H1 (cell line): ENCODE measurements around the gene HENMT1. TPM values are rescaled to one million over a fixed set of nuclear protein-coding genes. Genes with fewer than 3 reads are reported as not detected.
A peak's percentile ranks its signal among the peaks of the same experiment; 100 is the strongest.

Source experiments
- CTCF ChIA-PET: fragments of 300-600 bp; sonication (Branson Sonifier 250); formaldehyde crosslinking; loops from one replicate; lab custom pipeline; 2021; ENCODE audit not compliant: partially characterized antibody; lab: Charles Lee
- POLR2A ChIA-PET: fragments of 300-600 bp; sonication (Branson Sonifier 250); formaldehyde crosslinking; loops from one replicate; lab custom pipeline; 2021; ENCODE audit warnings: inconsistent platforms; ENCODE audit not compliant: partially characterized antibody; lab: Charles Lee
- DNase-seq, 2 experiments: peaks; one replicate each; pipeline versions ENCODE4 v3.0.0 to v3.0.0-alpha.2; 2010 to 2022; ENCODE audit warnings: low spot score in 2 of 2, low read depth in 1 of 2, mixed read lengths in 1 of 2
- FAIRE-seq: peaks from 2 replicates; lab custom pipeline; 2011; peaks lifted over from hg19 to GRCh38; lab: Jason Lieb, UNC
- H2AFZ ChIP-seq: 2 replicates; pipeline ENCODE4 v1.8.1; 2012; ENCODE audit warnings: low read length, inconsistent platforms
- H2AK5ac ChIP-seq: 2 replicates; pipeline ENCODE4 v1.6.1; 2013; ENCODE audit warnings: low read depth, low read length
- H2BK120ac ChIP-seq: replicated peaks from 2 replicates; pipeline ENCODE3; 2013; ENCODE audit warnings: low read depth, low read length, inconsistent platforms
- H2BK12ac ChIP-seq: 2 replicates; pipeline ENCODE4 v1.6.1; 2013; ENCODE audit warnings: low read depth, low read length
- H2BK15ac ChIP-seq: 2 replicates; pipeline ENCODE4 v1.6.1; 2013; ENCODE audit warnings: low read length
- H2BK20ac ChIP-seq: 2 replicates; pipeline ENCODE4 v1.6.1; 2013; ENCODE audit warnings: low read length
- H2BK5ac ChIP-seq: 2 replicates; pipeline ENCODE4 v1.6.1; 2013; ENCODE audit warnings: low read depth, low read length
- H3K14ac ChIP-seq: 2 replicates; pipeline ENCODE4 v1.6.1; 2013; ENCODE audit warnings: inconsistent platforms; ENCODE audit not compliant: insufficient read length
- H3K18ac ChIP-seq: 2 replicates; pipeline ENCODE4 v1.6.1; 2013; ENCODE audit warnings: low read length; ENCODE audit errors: extremely low read depth
- H3K23ac ChIP-seq: 2 replicates; pipeline ENCODE4 v1.6.1; 2013; ENCODE audit warnings: inconsistent platforms; ENCODE audit not compliant: insufficient read length
- H3K23me2 ChIP-seq: 2 replicates; pipeline ENCODE4 v1.6.1; 2013; ENCODE audit warnings: low read depth, low read length
- H3K27ac ChIP-seq: 2 replicates; pipeline ENCODE4 v1.6.1; 2011; ENCODE audit warnings: low read depth, low read length, inconsistent platforms
- H3K27me3 ChIP-seq, 4 experiments: replicated peaks in 1 of 4; 1 replicate in 1 of 4; 2 replicates in 3 of 4; pipeline versions ENCODE4 v1.6.1 to v1.8.1; 2011 to 2013; ENCODE audit warnings: low read length in 3 of 4, mild to moderate bottlenecking in 3 of 4, inconsistent platforms in 2 of 4, mixed read lengths in 2 of 4, moderate library complexity in 1 of 4; ENCODE audit not compliant: control insufficient read depth in 3 of 4, insufficient read depth in 3 of 4; ENCODE audit errors: extremely low read depth in 1 of 4
- H3K36me3 ChIP-seq, 4 experiments: 2 replicates each; pipeline versions ENCODE4 v1.6.1 to v1.8.1; 2011 to 2013; ENCODE audit warnings: mild to moderate bottlenecking in 4 of 4, low read length in 3 of 4, moderate library complexity in 2 of 4, control low read depth in 1 of 4, inconsistent platforms in 1 of 4; ENCODE audit not compliant: insufficient read depth in 4 of 4, control insufficient read depth in 2 of 4
- H3K4ac ChIP-seq: replicated peaks from 2 replicates; pipeline ENCODE3; 2013; ENCODE audit warnings: low read length, low read depth, mixed read lengths, inconsistent platforms; ENCODE audit not compliant: insufficient read length
- H3K4me1 ChIP-seq, 4 experiments: replicated peaks in 1 of 4; 1 replicate in 1 of 4; 2 replicates in 3 of 4; pipeline versions ENCODE4 v1.6.1 to v1.8.1; 2011 to 2013; ENCODE audit warnings: low read length in 3 of 4, inconsistent platforms in 2 of 4, mixed read lengths in 1 of 4; ENCODE audit not compliant: insufficient read depth in 4 of 4, control insufficient read depth in 3 of 4
- H3K4me2 ChIP-seq, 2 experiments: 2 replicates each; pipeline versions ENCODE4 v1.6.1 to v1.8.1; 2011 to 2013; ENCODE audit warnings: low read depth in 2 of 2, low read length in 2 of 2, control low read depth in 1 of 2, inconsistent platforms in 1 of 2, mild to moderate bottlenecking in 1 of 2; ENCODE audit not compliant: insufficient read depth in 1 of 2
- H3K4me3 ChIP-seq, 4 experiments: fragments of 200-600, 300-600 bp in 1 of 4; sonication (generic), shearing (Covaris generic), sonication (Bioruptor Twin) in 1 of 4; 2 replicates each; pipeline versions ENCODE4 v1.5.1 to v1.8.1; 2011 to 2016; ENCODE audit warnings: low read length in 4 of 4, low read depth in 3 of 4, control low read depth in 2 of 4, inconsistent platforms in 2 of 4, mild to moderate bottlenecking in 2 of 4, mixed read lengths in 1 of 4, moderate library complexity in 1 of 4; ENCODE audit not compliant: insufficient read depth in 2 of 4; ENCODE audit errors: extremely low read depth in 1 of 4
- H3K56ac ChIP-seq: replicated peaks from 2 replicates; pipeline ENCODE3; 2013; ENCODE audit warnings: low read depth, mild to moderate bottlenecking, mixed read lengths, low read length, inconsistent platforms; ENCODE audit not compliant: insufficient read length
- H3K79me1 ChIP-seq: 2 replicates; pipeline ENCODE4 v1.6.1; 2013; ENCODE audit warnings: low read depth, low read length, control low read depth
- H3K79me2 ChIP-seq, 2 experiments: 2 replicates each; pipeline versions ENCODE4 v1.6.1 to v1.8.1; 2012 to 2013; ENCODE audit warnings: low read length in 2 of 2, mild to moderate bottlenecking in 2 of 2, inconsistent platforms in 1 of 2; ENCODE audit not compliant: insufficient read depth in 2 of 2, control insufficient read depth in 1 of 2
- H3K9ac ChIP-seq, 4 experiments: replicated peaks in 1 of 4; 1 replicate in 1 of 4; 2 replicates in 3 of 4; pipeline versions ENCODE4 v1.6.1 to v1.8.1; 2011 to 2013; ENCODE audit warnings: low read depth in 3 of 4, low read length in 3 of 4, control low read depth in 2 of 4, mild to moderate bottlenecking in 2 of 4, moderate library complexity in 2 of 4, inconsistent platforms in 1 of 4; ENCODE audit errors: extremely low read depth in 1 of 4
- H3K9me3 ChIP-seq, 2 experiments: 2 replicates each; pipeline versions ENCODE4 v1.6.1 to v1.8.1; 2012 to 2013; ENCODE audit warnings: mild to moderate bottlenecking in 2 of 2, moderate library complexity in 2 of 2, control low read depth in 1 of 2, inconsistent platforms in 1 of 2, low read depth in 1 of 2, low read length in 1 of 2, mixed read lengths in 1 of 2; ENCODE audit not compliant: insufficient read depth in 2 of 2
- H4K20me1 ChIP-seq, 2 experiments: replicated peaks in 1 of 2; 2 replicates each; pipeline versions ENCODE3 to v1.8.1; 2011 to 2013; ENCODE audit warnings: inconsistent platforms in 2 of 2, low read length in 2 of 2, mild to moderate bottlenecking in 1 of 2; ENCODE audit not compliant: insufficient read depth in 2 of 2, control insufficient read depth in 1 of 2
- H4K5ac ChIP-seq: 2 replicates; pipeline ENCODE4 v1.6.1; 2013; ENCODE audit warnings: low read length, low read depth, mixed read lengths, inconsistent platforms; ENCODE audit not compliant: insufficient read length
- H4K8ac ChIP-seq: 2 replicates; pipeline ENCODE4 v1.8.0; 2013; ENCODE audit warnings: mild to moderate bottlenecking, moderate library complexity, low read length, inconsistent platforms; ENCODE audit not compliant: insufficient read depth; ENCODE audit errors: extremely low read depth
- H4K91ac ChIP-seq: replicated peaks from 2 replicates; pipeline ENCODE3; 2013; ENCODE audit warnings: low read length, mixed read lengths, inconsistent platforms; ENCODE audit not compliant: insufficient read length
- BCL11A ChIP-seq, 2 experiments: IDR thresholded peaks; one replicate each; pipeline ENCODE4 v1.6.1; 2011; ENCODE audit warnings: low read depth in 2 of 2, low read length in 2 of 2, mild to moderate bottlenecking in 2 of 2
- FOSL1 ChIP-seq: IDR thresholded peaks from 2 replicates; pipeline ENCODE4 v1.6.1; 2011; ENCODE audit warnings: mild to moderate bottlenecking, low read depth, low read length, moderate library complexity; ENCODE audit not compliant: insufficient read depth
- NRF1 ChIP-seq: IDR thresholded peaks from 2 replicates; pipeline ENCODE4 v1.6.1; 2011; ENCODE audit warnings: mild to moderate bottlenecking, low read depth, low read length, improper control_type of control experiment
- POU5F1 ChIP-seq: IDR thresholded peaks from 2 replicates; pipeline ENCODE4 v1.6.1; 2011; ENCODE audit warnings: low read depth, mild to moderate bottlenecking, low read length, moderate library complexity
- SIX5 ChIP-seq: IDR thresholded peaks from 2 replicates; pipeline ENCODE4 v1.6.1; 2011; ENCODE audit warnings: mild to moderate bottlenecking, low read depth, low read length
- TCF12 ChIP-seq: IDR thresholded peaks from 2 replicates; pipeline ENCODE4 v1.6.1; 2011; ENCODE audit warnings: low read depth, mild to moderate bottlenecking, low read length
- WGBS, 2 experiments: shearing (Covaris generic) in 1 of 2; methylation state at CpG; one replicate each; pipeline versions ENCODE4 v1.1.6 to v1.1.7; 2013 to 2015; ENCODE audit warnings: low lambda C conversion rate in 2 of 2, mixed read lengths in 2 of 2, inconsistent platforms in 1 of 2, low coverage in 1 of 2, missing lambda C conversion rate in 1 of 2; ENCODE audit not compliant: insufficient replicate concordance in 2 of 2, insufficient coverage in 1 of 2, insufficient read length in 1 of 2; ENCODE audit errors: extremely low coverage in 1 of 2, missing lambda C conversion rate in 1 of 2; 5-methylcytosine and 5-hydroxymethylcytosine counted together
- polyA plus RNA-seq, 7 experiments: library from polyadenylated mRNA; depleted of rRNA in 3 of 7; stranded (reverse) in 5 of 7; unstranded in 2 of 7; fragments of >200 nt in 5 of 7; fragments of 200-250 nt in 2 of 7; gene quantifications; 1 replicate in 5 of 7; 2 replicates in 1 of 7; 4 replicates in 1 of 7; pipeline versions ENCODE4 v1.2.1 to v1.2.3, GENCODE V29; 2011 to 2013; ENCODE audit warnings: missing spikeins in 2 of 7, mixed read lengths in 2 of 7
- total RNA-seq: library from RNA; stranded (reverse); fragmentation: NEBNext Ultra II Directional; extraction: Animal tissue kit (Norgen Biotek cat#: 25700); gene quantifications from 2 replicates; pipeline ENCODE4 v1.2.1, GENCODE V29; 2021
- TF ChIP-seq, protein P1 (sequence below), 3 experiments: IDR thresholded peaks; 1 replicate in 2 of 3; 2 replicates in 1 of 3; pipeline versions ENCODE4 v1.5.1 to v1.6.1; 2011; ENCODE audit warnings: low read length in 3 of 3, mild to moderate bottlenecking in 3 of 3, inconsistent platforms in 2 of 3, low read depth in 1 of 3, moderate library complexity in 1 of 3; ENCODE audit not compliant: insufficient read depth in 1 of 3; ENCODE audit errors: control extremely low read depth in 1 of 3
- TF ChIP-seq, protein P2 (sequence below): IDR thresholded peaks from 2 replicates; pipeline ENCODE4 v1.6.1; 2012; ENCODE audit warnings: inconsistent platforms

The HENMT1 gene
- total and polyA plus RNA-seq, 2 of the 8 experiments (the other 6 are each of a cell fraction or from before 2014, with no cell fraction given) = 2.9 to 5.6 TPM

GRCh38 chr1:108691128-108691941, 30.4 kb upstream of the HENMT1 start:
- FAIRE-seq = no peak
- H3K4me3 ChIP-seq = peak overlapping the region; percentile 72 to 99 (median 96)
- no peak overlapping the region for H2AK5ac ChIP-seq
- H3K79me2 ChIP-seq = peaks cover 17 to 52% of the 10 kb centered on the region in 2 experiments
- peaks cover 4% of the 10 kb centered on the region; the same call in 1 of the 2 replicates for H3K23me2 ChIP-seq
- no peak overlapping the region for H2BK20ac ChIP-seq
- DNase-seq = no peak
- peak overlapping the region; percentile 65 for H3K4ac ChIP-seq
- H4K8ac ChIP-seq = peak overlapping the region; percentile 100; the same call in 1 of the 2 replicates
- peak overlapping the region; percentile 93 for H3K56ac ChIP-seq
- no peaks in the 10 kb centered on the region for H3K9me3 ChIP-seq
- peak overlapping the region; percentile 11 for H4K91ac ChIP-seq
- H3K18ac ChIP-seq = no peak overlapping the region
- H3K23ac ChIP-seq = no peak overlapping the region
- ChIA-PET CTCF (interaction anchor here (0.7 to 3.7 kb wide), 6 partner anchors 18 to 130 kb away, joined by 3 to 20 read pairs (median 3); no protein-coding TSS in a partner anchor), POLR2A (interaction anchor here (0.6 to 4.2 kb wide), 21 partner anchors 9 to 505 kb away, joined by 3 to 79 read pairs (median 4); partner anchors contain the start of genes EEIG2, FNDC7 and HENMT1)
- H2BK5ac ChIP-seq = no peak overlapping the region; the same call in 1 of the 2 replicates
- H4K20me1 ChIP-seq = peaks cover 0 to 3% of the 10 kb centered on the region in 2 experiments
- no peak overlapping the region for H3K14ac ChIP-seq
- peak overlapping the region; percentile 96 for H3K27ac ChIP-seq
- peaks cover 2 to 11% (median 6%) of the 10 kb centered on the region in 4 experiments; a peak in 6 of 8 replicates for H3K36me3 ChIP-seq
- H3K9ac ChIP-seq = peak overlapping the region; percentile 83 to 97 (median 92)
- H3K27me3 ChIP-seq = no peaks in the 10 kb centered on the region; a peak in 1 of 7 replicates
- no peak overlapping the region; the same call in 1 of the 2 replicates for H2BK12ac ChIP-seq
- no peak overlapping the region for H2BK120ac ChIP-seq
- no peaks in the 10 kb centered on the region for H3K79me1 ChIP-seq
- 40 to 100% methylated on average over 1 to 12 of the region's 12 CpGs for WGBS, 2 experiments
- peaks cover 0 to 2% (median 0%) of the 10 kb centered on the region in 4 experiments; a peak in 1 of 7 replicates for H3K4me1 ChIP-seq
- H2BK15ac ChIP-seq = no peak overlapping the region
- H4K5ac ChIP-seq = peak overlapping the region; percentile 28
- peak overlapping the region; percentile 68 to 87 for H3K4me2 ChIP-seq
- H2AFZ ChIP-seq = no peak overlapping the region; the same call in 1 of the 2 replicates
- TF ChIP-seq SIX5 (no peak), POU5F1 (no peak), TCF12 (no peak), NRF1 (no peak), BCL11A (IDR thresholded peaks at IDR 0.05; ENCODE audit: low read depth in 2 of 2, low read length in 2 of 2) (no peak), FOSL1 (no peak)
- TF ChIP-seq, protein P1, sequence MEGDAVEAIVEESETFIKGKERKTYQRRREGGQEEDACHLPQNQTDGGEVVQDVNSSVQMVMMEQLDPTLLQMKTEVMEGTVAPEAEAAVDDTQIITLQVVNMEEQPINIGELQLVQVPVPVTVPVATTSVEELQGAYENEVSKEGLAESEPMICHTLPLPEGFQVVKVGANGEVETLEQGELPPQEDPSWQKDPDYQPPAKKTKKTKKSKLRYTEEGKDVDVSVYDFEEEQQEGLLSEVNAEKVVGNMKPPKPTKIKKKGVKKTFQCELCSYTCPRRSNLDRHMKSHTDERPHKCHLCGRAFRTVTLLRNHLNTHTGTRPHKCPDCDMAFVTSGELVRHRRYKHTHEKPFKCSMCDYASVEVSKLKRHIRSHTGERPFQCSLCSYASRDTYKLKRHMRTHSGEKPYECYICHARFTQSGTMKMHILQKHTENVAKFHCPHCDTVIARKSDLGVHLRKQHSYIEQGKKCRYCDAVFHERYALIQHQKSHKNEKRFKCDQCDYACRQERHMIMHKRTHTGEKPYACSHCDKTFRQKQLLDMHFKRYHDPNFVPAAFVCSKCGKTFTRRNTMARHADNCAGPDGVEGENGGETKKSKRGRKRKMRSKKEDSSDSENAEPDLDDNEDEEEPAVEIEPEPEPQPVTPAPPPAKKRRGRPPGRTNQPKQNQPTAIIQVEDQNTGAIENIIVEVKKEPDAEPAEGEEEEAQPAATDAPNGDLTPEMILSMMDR (IDR thresholded peaks at IDR 0.05; ENCODE audit: control extremely low read depth in 1 of 3, insufficient read depth in 1 of 3, low read depth in 1 of 3, low read length in 3 of 3) = no peak
- TF ChIP-seq, protein P2, sequence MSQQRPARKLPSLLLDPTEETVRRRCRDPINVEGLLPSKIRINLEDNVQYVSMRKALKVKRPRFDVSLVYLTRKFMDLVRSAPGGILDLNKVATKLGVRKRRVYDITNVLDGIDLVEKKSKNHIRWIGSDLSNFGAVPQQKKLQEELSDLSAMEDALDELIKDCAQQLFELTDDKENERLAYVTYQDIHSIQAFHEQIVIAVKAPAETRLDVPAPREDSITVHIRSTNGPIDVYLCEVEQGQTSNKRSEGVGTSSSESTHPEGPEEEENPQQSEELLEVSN = no peak
